Esophagus squamous epithelium (tissue), 5 donors: ENCODE results near the gene THBS1. TPM values are rescaled to one million over a fixed set of nuclear protein-coding genes. Genes with fewer than 3 reads are reported as not detected.

Experiments used
- DNase-seq: peaks from one replicate; lab custom pipeline; 2025; lab: John Stamatoyannopoulos, UW
- H3K27ac ChIP-seq, 4 donors: fragments of 200-600 bp; sonication (generic); one replicate each; pipeline ENCODE4 v1.5.1; 2016 to 2019; ENCODE audit warnings: mild to moderate bottlenecking in 1 of 4
- H3K27me3 ChIP-seq, 4 donors: fragments of 200-600 bp; sonication (generic); 1 replicate in 3 of 4; 2 replicates in 1 of 4; pipeline versions ENCODE4 v1.5.1 to v1.6.0; 2017 to 2021; ENCODE audit warnings: antibody characterized with exemption in 1 of 4
- H3K36me3 ChIP-seq, 3 donors: fragments of 200-600 bp; sonication (generic); one replicate each; pipeline ENCODE4 v1.5.1; 2016 to 2019
- H3K4me1 ChIP-seq, 3 donors: fragments of 200-600 bp; sonication (generic); one replicate each; pipeline ENCODE4 v1.5.1; 2017 to 2019
- H3K4me3 ChIP-seq, 4 donors: fragments of 200-600 bp; sonication (generic); 1 replicate in 3 of 4; 2 replicates in 1 of 4; pipeline ENCODE4 v1.5.1; 2016 to 2019; ENCODE audit warnings: mild to moderate bottlenecking in 2 of 4, moderate library complexity in 1 of 4
- H3K9me3 ChIP-seq, 3 donors: fragments of 200-600 bp; sonication (generic); one replicate each; pipeline ENCODE4 v1.5.1; 2016 to 2019
- POLR2A ChIP-seq, 4 donors: fragments of 450-650 bp; IDR thresholded peaks; one replicate each; pipeline ENCODE4 v1.6.1; 2017; ENCODE audit warnings: antibody characterized with exemption in 4 of 4, mild to moderate bottlenecking in 4 of 4, moderate library complexity in 3 of 4
- WGBS, 2 donors: methylation state at CpG; one replicate each; pipeline ENCODE4 v1.1.5; 2018; 5-methylcytosine and 5-hydroxymethylcytosine counted together
- intact Hi-C: fragments of 100-400 bp; cut with DNase I; formaldehyde crosslinking; loops from one replicate; pipeline ENCODE4 v1.15.0; 2022
- total RNA-seq, 4 donors: library from RNA; depleted of rRNA; stranded (reverse); fragments of >200 nt; gene quantifications; one replicate each; pipeline ENCODE4 v1.1.0, GENCODE V29; 2016
- TF ChIP-seq, protein P1 (sequence below), 6 experiments: fragments of 450-650 bp in 4 of 6; fragments of 200-600 bp in 2 of 6; sonication (generic) in 2 of 6; IDR thresholded peaks; one replicate each; pipeline ENCODE4 v1.5.1; 2016 to 2019; ENCODE audit warnings: antibody characterized with exemption in 6 of 6, mild to moderate bottlenecking in 4 of 6, moderate library complexity in 4 of 6
- donor health status: DM: yes; HTN: yes; CAD: no.

Gene THBS1
- total RNA-seq, 4 donors from 2014 or later = 6.3 to 110 (median 63.8) TPM

DNA sequence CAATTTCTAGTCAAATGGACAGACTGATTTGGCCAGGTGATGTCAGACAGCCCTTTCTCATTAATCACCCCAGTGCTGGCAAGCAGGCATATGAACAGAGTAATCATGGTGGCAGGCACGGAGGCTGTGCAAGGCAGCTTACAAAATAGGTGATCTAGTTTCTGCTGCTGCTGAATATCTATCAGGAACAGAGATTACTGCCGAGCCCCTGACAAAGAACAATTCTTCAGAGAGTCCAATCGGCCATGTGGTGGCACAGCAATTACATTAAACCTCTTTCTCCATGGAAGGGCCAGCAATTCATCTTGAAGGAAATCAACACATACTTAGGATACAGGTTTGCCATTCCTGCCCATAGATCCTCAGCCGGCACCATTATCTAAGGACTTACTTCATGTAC lies 32.3 kb upstream of the THBS1 start:
- H3K4me1 ChIP-seq = peaks cover 0 to 13% (median 3%) of the 10 kb centered on the region in 3 donors
- H3K27me3 ChIP-seq = no peaks in the 10 kb centered on the region
- TF ChIP-seq POLR2A (IDR thresholded peaks at IDR 0.05) = no peak
- TF ChIP-seq, protein P1, sequence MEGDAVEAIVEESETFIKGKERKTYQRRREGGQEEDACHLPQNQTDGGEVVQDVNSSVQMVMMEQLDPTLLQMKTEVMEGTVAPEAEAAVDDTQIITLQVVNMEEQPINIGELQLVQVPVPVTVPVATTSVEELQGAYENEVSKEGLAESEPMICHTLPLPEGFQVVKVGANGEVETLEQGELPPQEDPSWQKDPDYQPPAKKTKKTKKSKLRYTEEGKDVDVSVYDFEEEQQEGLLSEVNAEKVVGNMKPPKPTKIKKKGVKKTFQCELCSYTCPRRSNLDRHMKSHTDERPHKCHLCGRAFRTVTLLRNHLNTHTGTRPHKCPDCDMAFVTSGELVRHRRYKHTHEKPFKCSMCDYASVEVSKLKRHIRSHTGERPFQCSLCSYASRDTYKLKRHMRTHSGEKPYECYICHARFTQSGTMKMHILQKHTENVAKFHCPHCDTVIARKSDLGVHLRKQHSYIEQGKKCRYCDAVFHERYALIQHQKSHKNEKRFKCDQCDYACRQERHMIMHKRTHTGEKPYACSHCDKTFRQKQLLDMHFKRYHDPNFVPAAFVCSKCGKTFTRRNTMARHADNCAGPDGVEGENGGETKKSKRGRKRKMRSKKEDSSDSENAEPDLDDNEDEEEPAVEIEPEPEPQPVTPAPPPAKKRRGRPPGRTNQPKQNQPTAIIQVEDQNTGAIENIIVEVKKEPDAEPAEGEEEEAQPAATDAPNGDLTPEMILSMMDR (IDR thresholded peaks at IDR 0.05) = no peak
- peaks cover 0 to 10% (median 8%) of the 10 kb centered on the region in 3 donors for H3K9me3 ChIP-seq
- no peak overlapping the region for H3K27ac ChIP-seq
- no peak for DNase-seq
- intact Hi-C loops = no loop called here
- WGBS, 2 donors = 69 to 86% methylated on average over 4 of the region's 4 CpGs
- no peak overlapping the region for H3K4me3 ChIP-seq
- no peaks in the 10 kb centered on the region for H3K36me3 ChIP-seq

DNA sequence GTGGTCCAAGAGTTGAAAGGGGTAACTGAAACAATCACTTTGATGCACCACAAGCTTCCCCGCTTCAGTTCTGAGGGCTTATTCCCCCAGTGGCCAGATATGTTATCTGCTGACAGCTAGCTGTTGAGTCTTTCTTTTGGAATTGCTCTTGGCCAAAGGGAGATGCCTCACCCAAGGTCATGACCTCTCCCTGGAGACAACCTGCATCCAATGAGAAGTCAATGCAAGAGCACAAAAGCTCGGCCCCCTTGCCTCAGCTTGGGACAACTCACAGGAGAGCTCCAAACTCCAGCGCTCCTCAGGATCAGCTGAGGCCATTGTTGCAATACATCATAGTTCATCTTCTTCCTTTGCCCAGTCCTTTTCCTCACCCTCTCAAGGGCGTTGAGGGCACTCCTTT lies 31.0 kb upstream of the THBS1 start:
- Histone ChIP-seq H3K27ac (no peak overlapping the region), H3K4me3 (no peak overlapping the region), H3K27me3 (no peaks in the 10 kb centered on the region), H3K4me1 (peaks cover 0 to 27% (median 14%) of the 10 kb centered on the region in 3 donors), H3K36me3 (no peaks in the 10 kb centered on the region), H3K9me3 (peaks cover 0 to 8% (median 6%) of the 10 kb centered on the region in 3 donors)
- intact Hi-C loops = no loop called here
- 70 to 75% methylated on average over 4 of the region's 4 CpGs for WGBS, 2 donors
- DNase-seq = no peak
- TF ChIP-seq, protein P1 (IDR thresholded peaks at IDR 0.05) = no peak
- TF ChIP-seq POLR2A (IDR thresholded peaks at IDR 0.05) = no peak

GRCh38 chr15:39551476-39551875 lies 29.4 kb upstream of the THBS1 start:
- Histone ChIP-seq H3K4me3 (no peak overlapping the region), H3K4me1 (peaks cover 0 to 41% (median 17%) of the 10 kb centered on the region in 3 donors), H3K27me3 (no peaks in the 10 kb centered on the region), H3K27ac (no peak overlapping the region), H3K9me3 (no peaks in the 10 kb centered on the region), H3K36me3 (no peaks in the 10 kb centered on the region)
- TF ChIP-seq, protein P1 (IDR thresholded peaks at IDR 0.05) = no peak
- no peak for TF ChIP-seq POLR2A (IDR thresholded peaks at IDR 0.05)
- WGBS, 2 donors = 88 to 94% methylated on average over 2 of the region's 2 CpGs
- intact Hi-C loops = no loop called here
- no peak for DNase-seq

DNA sequence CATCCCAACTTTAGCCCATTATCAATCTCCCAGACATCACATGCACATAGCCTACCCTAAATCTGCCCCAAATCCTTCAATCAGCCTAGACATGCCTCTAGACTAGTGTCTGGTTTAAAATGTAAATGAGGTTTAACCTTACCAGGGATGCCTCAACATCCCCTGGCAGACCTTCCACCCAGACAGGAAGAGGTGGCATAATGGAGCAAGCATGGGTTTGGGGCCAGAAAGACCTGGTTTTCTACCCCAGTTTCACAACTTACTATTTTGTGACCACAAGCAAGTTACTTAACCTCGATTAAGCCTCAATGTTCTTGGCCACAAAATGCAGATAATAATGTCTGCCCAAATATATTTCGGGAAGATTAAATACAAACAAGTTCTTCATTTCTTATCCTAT lies 28.3 kb upstream of the THBS1 start:
- peaks cover 0 to 44% (median 19%) of the 10 kb centered on the region in 3 donors for H3K4me1 ChIP-seq
- 26 to 36% methylated on average over 2 of the region's 2 CpGs for WGBS, 2 donors
- no peak overlapping the region for H3K27ac ChIP-seq
- H3K36me3 ChIP-seq = no peaks in the 10 kb centered on the region
- TF ChIP-seq, protein P1 (IDR thresholded peaks at IDR 0.05) = no peak
- TF ChIP-seq POLR2A (IDR thresholded peaks at IDR 0.05) = no peak
- intact Hi-C loops = no loop called here
- no peaks in the 10 kb centered on the region for H3K9me3 ChIP-seq
- no peaks in the 10 kb centered on the region for H3K27me3 ChIP-seq
- no peak for DNase-seq
- H3K4me3 ChIP-seq = no peak overlapping the region

- Histone ChIP-seq H3K36me3 (no peaks in the 10 kb centered on the region), H3K4me1 (peaks cover 0 to 44% (median 19%) of the 10 kb centered on the region in 3 donors), H3K27me3 (no peaks in the 10 kb centered on the region), H3K4me3 (no peak overlapping the region), H3K9me3 (no peaks in the 10 kb centered on the region), H3K27ac (no peak overlapping the region)
- intact Hi-C loops = no loop called here
- no peak for DNase-seq
- WGBS, 2 donors = 32 to 42% methylated on average over 2 of the region's 2 CpGs
- TF ChIP-seq, protein P1 (IDR thresholded peaks at IDR 0.05) = no peak
- TF ChIP-seq POLR2A (IDR thresholded peaks at IDR 0.05) = no peak
These were observed 26.8 kb upstream of the THBS1 start for GRCh38 chr15:39553947-39554693.
